Peyer's patch (tissue), 4 donors: ENCODE results near the gene MRPL17. TPM values are rescaled to one million over a fixed set of nuclear protein-coding genes. Genes with fewer than 3 reads are reported as not detected.

Experiments used
- DNase-seq, 3 donors: peaks; one replicate each; pipeline ENCODE4 v3.0.0-alpha.2; 2017 to 2019
- H3K27ac ChIP-seq, 4 donors: fragments of 200-600 bp; sonication (generic); one replicate each; pipeline ENCODE4 v1.5.1; 2016 to 2019
- H3K27me3 ChIP-seq, 2 donors: fragments of 200-600 bp; sonication (generic); one replicate each; pipeline ENCODE4 v1.5.1; 2019
- H3K36me3 ChIP-seq, 3 donors: fragments of 200-600 bp; sonication (generic); one replicate each; pipeline ENCODE4 v1.5.1; 2016 to 2019
- H3K4me1 ChIP-seq, 4 donors: fragments of 200-600 bp; sonication (generic); one replicate each; pipeline ENCODE4 v1.5.1; 2016 to 2019
- H3K4me3 ChIP-seq, 4 donors: fragments of 200-600 bp; sonication (generic); 1 replicate in 3 of 4; 2 replicates in 1 of 4; pipeline ENCODE4 v1.5.1; 2016 to 2019; ENCODE audit warnings: mild to moderate bottlenecking in 1 of 4
- H3K9me3 ChIP-seq, 4 donors: fragments of 200-600 bp; sonication (generic); one replicate each; pipeline ENCODE4 v1.5.1; 2016 to 2019; ENCODE audit warnings: mild to moderate bottlenecking in 1 of 4
- POLR2A ChIP-seq, 2 donors: fragments of 450-650 bp; IDR thresholded peaks; one replicate each; pipeline ENCODE4 v1.5.1; 2017; ENCODE audit warnings: antibody characterized with exemption in 2 of 2, mild to moderate bottlenecking in 2 of 2, moderate library complexity in 2 of 2
- total RNA-seq, 4 donors: library from RNA; depleted of rRNA; stranded (reverse); fragments of >200 nt; gene quantifications; one replicate each; pipeline ENCODE4 v1.1.0, GENCODE V29; 2016
- TF ChIP-seq, protein P1 (sequence below), 6 experiments: fragments of 450-650 bp in 4 of 6; fragments of 200-600 bp in 2 of 6; sonication (generic) in 1 of 6; IDR thresholded peaks; one replicate each; pipeline ENCODE4 v1.5.1; 2017 to 2019; ENCODE audit warnings: antibody characterized with exemption in 6 of 6, mild to moderate bottlenecking in 3 of 6, moderate library complexity in 1 of 6

The MRPL17 gene
- total RNA-seq, 4 donors from 2014 or later, result 6.1 to 20.8 (median 16.6) TPM

DNA sequence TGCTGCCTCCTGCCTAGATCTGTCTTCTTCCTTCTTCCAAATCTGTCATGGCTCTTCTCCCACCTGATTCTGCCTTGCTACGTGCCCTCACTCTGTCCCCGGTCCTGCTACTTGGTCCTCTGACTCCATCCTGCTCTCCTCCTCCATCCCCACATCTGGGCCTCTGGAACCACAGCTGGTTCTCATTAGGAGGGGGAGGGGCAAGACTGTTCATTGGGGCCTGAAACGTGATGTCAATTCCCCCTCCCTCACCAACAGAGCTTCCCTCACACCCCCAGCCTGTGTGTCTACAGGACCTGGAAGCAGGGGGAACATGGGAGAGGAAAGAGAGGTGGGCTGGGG, 36.6 kb downstream of the MRPL17 start:
- DNase-seq, result no peak
- no peaks in the 10 kb centered on the region for H3K36me3 ChIP-seq
- peaks cover 0 to 28% (median 18%) of the 10 kb centered on the region in 4 donors for H3K4me1 ChIP-seq
- peak overlapping the region; percentile 57 to 72 (median 66) for H3K27ac ChIP-seq
- no peak overlapping the region for H3K4me3 ChIP-seq
- TF ChIP-seq, protein P1, sequence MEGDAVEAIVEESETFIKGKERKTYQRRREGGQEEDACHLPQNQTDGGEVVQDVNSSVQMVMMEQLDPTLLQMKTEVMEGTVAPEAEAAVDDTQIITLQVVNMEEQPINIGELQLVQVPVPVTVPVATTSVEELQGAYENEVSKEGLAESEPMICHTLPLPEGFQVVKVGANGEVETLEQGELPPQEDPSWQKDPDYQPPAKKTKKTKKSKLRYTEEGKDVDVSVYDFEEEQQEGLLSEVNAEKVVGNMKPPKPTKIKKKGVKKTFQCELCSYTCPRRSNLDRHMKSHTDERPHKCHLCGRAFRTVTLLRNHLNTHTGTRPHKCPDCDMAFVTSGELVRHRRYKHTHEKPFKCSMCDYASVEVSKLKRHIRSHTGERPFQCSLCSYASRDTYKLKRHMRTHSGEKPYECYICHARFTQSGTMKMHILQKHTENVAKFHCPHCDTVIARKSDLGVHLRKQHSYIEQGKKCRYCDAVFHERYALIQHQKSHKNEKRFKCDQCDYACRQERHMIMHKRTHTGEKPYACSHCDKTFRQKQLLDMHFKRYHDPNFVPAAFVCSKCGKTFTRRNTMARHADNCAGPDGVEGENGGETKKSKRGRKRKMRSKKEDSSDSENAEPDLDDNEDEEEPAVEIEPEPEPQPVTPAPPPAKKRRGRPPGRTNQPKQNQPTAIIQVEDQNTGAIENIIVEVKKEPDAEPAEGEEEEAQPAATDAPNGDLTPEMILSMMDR (IDR thresholded peaks at IDR 0.05), result no peak
- TF ChIP-seq POLR2A (IDR thresholded peaks at IDR 0.05), result no peak
- no peaks in the 10 kb centered on the region for H3K9me3 ChIP-seq
- no peaks in the 10 kb centered on the region for H3K27me3 ChIP-seq

DNA sequence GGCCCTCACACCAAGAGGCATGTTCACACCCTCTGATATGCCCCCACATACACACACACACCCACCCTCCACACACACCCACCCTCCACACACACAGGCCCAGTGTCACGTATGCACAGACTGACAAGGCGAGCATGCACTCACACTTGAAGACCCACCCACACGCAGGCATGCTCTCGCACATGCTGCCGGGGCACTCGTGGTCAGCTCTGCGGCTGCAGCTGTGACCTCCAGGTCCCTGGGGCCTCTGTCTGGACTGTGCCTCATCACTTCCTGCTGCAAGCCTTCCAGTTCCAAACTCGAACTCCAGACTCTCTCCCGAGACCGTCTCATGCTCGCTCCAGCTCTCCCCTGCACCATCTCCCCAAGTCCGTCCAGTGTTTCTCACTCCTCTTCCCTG, 37.1 kb downstream of the MRPL17 start:
- H3K4me3 ChIP-seq, result no peak overlapping the region
- no peaks in the 10 kb centered on the region for H3K9me3 ChIP-seq
- no peak for TF ChIP-seq POLR2A (IDR thresholded peaks at IDR 0.05)
- TF ChIP-seq, protein P1 (IDR thresholded peaks at IDR 0.05), result no peak
- DNase-seq, result no peak
- H3K36me3 ChIP-seq, result no peaks in the 10 kb centered on the region
- peak overlapping the region; percentile 57 to 72 (median 66) for H3K27ac ChIP-seq
- H3K4me1 ChIP-seq, result peaks cover 0 to 28% (median 18%) of the 10 kb centered on the region in 4 donors
- H3K27me3 ChIP-seq, result no peaks in the 10 kb centered on the region

DNA sequence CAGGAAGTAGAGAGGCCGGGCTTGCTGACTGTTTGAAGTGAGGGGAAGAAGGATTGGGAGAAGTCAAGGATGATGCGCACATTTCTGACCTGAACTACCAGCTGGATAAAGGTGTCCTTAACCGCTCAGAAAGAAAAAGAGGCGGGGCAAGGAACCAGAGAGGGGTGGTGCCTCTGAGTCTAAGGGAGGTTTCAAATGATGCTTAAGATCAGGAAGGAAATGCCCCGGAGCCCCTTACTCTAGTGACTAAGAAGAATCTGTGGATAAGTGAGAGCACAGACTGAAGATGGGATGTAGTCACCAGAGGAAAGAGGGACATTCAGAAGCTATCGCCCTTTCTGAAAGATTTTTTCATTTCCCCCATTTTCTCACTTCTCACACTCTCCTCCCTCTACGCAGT, 40.2 kb downstream of the MRPL17 start:
- TF ChIP-seq, protein P1 (IDR thresholded peaks at IDR 0.05), result no peak
- no peak for TF ChIP-seq POLR2A (IDR thresholded peaks at IDR 0.05)
- H3K4me1 ChIP-seq, result peaks cover 0 to 32% (median 18%) of the 10 kb centered on the region in 4 donors
- H3K27ac ChIP-seq, result no peak overlapping the region
- no peaks in the 10 kb centered on the region for H3K9me3 ChIP-seq
- H3K36me3 ChIP-seq, result no peaks in the 10 kb centered on the region
- no peak overlapping the region for H3K4me3 ChIP-seq
- H3K27me3 ChIP-seq, result no peaks in the 10 kb centered on the region
- DNase-seq, result no peak

DNA sequence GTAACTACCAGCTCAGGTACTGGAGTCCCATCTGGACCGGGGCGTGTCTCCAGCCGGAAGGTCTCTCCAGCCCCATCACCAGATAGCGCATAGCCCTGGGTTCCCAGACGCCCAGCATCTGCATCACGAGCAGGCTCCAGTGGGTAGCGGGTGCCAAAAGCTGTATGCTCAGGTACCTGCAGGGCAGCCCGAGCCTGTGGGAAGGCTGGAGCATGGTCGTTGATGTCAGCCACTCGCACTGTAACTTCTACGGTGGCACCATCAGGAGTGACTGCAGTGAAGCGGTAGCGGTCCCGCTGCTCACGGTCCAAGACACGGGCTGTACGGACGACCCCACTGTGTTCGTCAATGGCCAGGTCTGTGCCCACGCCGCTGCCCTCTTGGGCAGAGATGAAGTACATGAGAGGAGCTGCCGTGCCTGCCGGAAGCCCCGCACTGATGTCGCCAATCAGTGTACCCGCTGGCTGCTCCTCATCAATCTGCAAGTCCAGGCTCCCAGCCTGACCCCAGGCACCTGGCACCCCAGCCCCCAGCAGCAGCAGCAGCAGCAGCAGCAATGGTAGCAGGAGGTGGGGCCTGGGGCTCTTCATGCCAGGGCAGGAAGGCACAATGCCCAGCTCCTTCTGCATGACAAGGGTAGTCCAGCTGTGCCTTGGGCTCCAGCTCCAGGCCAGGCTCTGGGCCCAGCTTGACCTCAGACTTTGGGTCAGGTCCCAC, 42.0 kb downstream of the MRPL17 start:
- TF ChIP-seq POLR2A (IDR thresholded peaks at IDR 0.05), result no peak
- Histone ChIP-seq H3K4me1 (peaks cover 0 to 19% (median 6%) of the 10 kb centered on the region in 4 donors), H3K36me3 (no peaks in the 10 kb centered on the region)

DNA sequence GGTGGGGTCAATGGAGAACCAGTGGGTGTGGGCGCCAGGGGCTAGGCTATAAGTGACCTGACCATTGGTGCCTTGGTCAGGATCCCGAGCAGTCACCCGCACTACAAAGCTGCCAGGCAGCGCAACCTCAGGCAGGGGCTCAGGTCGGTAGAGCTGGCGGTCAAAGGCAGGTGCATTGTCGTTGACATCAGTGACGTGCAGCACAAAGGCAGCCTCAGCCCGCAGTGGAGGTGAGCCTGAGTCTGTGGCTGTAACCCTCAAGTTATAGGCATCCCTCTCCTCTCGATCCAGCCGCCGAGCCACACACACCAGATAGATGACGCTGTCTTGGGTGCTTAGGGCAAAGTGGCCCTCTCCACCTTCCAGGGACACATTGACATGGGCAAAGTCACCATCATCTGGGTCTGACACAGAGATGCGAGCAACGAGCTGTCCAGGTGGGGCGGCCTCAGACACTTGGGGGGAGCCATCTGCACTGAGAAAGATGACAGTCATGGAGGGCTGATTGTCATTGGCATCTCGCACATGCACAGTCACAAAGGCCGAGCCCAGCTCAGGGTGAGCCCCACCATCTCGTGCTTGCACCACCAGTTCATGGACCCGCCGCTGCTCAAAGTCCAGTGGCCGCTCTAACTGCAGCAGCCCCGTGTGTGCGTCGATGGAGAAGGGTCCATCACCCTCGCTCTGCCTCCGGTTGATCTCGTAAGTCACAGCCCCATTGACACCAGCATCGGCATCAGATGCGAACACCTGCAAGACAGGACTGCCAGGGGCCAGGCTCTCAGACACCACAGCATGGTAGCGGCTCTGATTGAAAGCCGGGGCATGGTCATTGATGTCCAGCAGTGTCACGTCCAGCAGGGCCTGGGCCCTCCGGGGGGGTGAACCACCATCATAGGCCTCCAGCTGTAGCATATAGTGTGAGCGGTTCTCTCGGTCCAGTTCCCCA, 42.8 kb downstream of the MRPL17 start:
- TF ChIP-seq, protein P1 (IDR thresholded peaks at IDR 0.05), result no peak
- no peak for TF ChIP-seq POLR2A (IDR thresholded peaks at IDR 0.05)
- no peak overlapping the region for H3K4me3 ChIP-seq
- no peaks in the 10 kb centered on the region for H3K27me3 ChIP-seq
- no peaks in the 10 kb centered on the region for H3K9me3 ChIP-seq
- H3K4me1 ChIP-seq, result peaks cover 0 to 24% (median 0%) of the 10 kb centered on the region in 4 donors
- H3K27ac ChIP-seq, result no peak overlapping the region
- no peak for DNase-seq
- H3K36me3 ChIP-seq, result no peaks in the 10 kb centered on the region

More for the DNA sequence above, 42.0 kb downstream of the MRPL17 start:
- Histone ChIP-seq H3K27me3 (no peaks in the 10 kb centered on the region), H3K9me3 (no peaks in the 10 kb centered on the region), H3K27ac (no peak overlapping the region), H3K4me3 (no peak overlapping the region)
- DNase-seq, result no peak

DNA sequence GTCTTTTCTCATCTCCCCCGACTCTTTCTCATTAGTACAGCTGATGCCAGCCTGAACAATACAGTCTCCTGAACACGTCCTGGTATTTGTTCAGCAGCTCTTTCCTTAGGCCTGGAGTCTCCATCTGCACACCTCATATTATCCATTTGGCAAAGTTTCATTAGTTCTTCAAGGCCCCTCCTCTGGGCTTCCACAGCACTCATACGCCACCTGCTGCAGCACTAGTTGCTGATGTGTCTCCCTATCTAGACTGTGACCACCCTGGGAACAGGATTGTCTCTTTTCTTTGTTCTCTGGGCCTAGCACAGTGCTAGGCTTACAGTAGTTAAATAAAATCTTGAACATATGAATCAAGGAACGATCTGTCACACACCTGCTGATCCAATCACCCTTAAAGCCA, 44.7 kb downstream of the MRPL17 start:
- no peaks in the 10 kb centered on the region for H3K36me3 ChIP-seq
- no peak overlapping the region for H3K4me3 ChIP-seq
- H3K9me3 ChIP-seq, result no peaks in the 10 kb centered on the region
- no peaks in the 10 kb centered on the region for H3K27me3 ChIP-seq
- peak overlapping the region in 1 of 4 donors; percentile 19 for H3K27ac ChIP-seq
- TF ChIP-seq, protein P1 (IDR thresholded peaks at IDR 0.05), result no peak
- no peak for TF ChIP-seq POLR2A (IDR thresholded peaks at IDR 0.05)
- H3K4me1 ChIP-seq, result peaks cover 0 to 28% (median 0%) of the 10 kb centered on the region in 4 donors
- no peak for DNase-seq
